GM12878 (cell line): ENCODE data around the gene GSE1.

ENCODE experiments used
- CHD4 ChIP-seq: fragments of 200-600 bp; sonication (generic); IDR thresholded peaks from 2 replicates; pipeline ENCODE4 v1.6.1; 2016; ENCODE audit warnings: mild to moderate bottlenecking
- CTCF ChIP-seq, 3 experiments: IDR thresholded peaks in 2 of 3; conservative IDR thresholded peaks in 1 of 3; 2 replicates each; pipeline ENCODE4 v1.5.1; 2011; ENCODE audit warnings: low read depth in 3 of 3, low read length in 3 of 3, mild to moderate bottlenecking in 3 of 3, control low read depth in 2 of 3, moderate library complexity in 2 of 3, inconsistent platforms in 1 of 3, mixed read lengths in 1 of 3; ENCODE audit not compliant: control insufficient read depth in 2 of 3, insufficient read depth in 1 of 3; ENCODE audit errors: extremely low read depth in 1 of 3
- JUND ChIP-seq: IDR thresholded peaks from 2 replicates; pipeline ENCODE4 v1.6.1; 2012; ENCODE audit warnings: low read depth, mild to moderate bottlenecking, low read length, improper control_type of control experiment, moderate library complexity
- KDM1A ChIP-seq: fragments of 200-600 bp; sonication (generic); IDR thresholded peaks from 2 replicates; pipeline ENCODE4 v1.6.1; 2016; ENCODE audit warnings: borderline replicate concordance
- NBN ChIP-seq: fragments of 450-650 bp; IDR thresholded peaks from 2 replicates; pipeline ENCODE4 v1.6.1; 2016
- NFIC ChIP-seq: IDR thresholded peaks from 2 replicates; pipeline ENCODE4 v1.6.1; 2012; ENCODE audit warnings: low read depth, mild to moderate bottlenecking, inconsistent platforms, low read length, moderate library complexity
- NRF1 ChIP-seq: conservative IDR thresholded peaks from 2 replicates; pipeline ENCODE4 v1.6.1; 2011; ENCODE audit warnings: mild to moderate bottlenecking, low read depth, low read length, improper control_type of control experiment
- POLR2A ChIP-seq: IDR thresholded peaks from 2 replicates; pipeline ENCODE4 v1.6.1; 2011; ENCODE audit warnings: low read depth, mild to moderate bottlenecking, low read length
- SREBF1 ChIP-seq: IDR thresholded peaks from 2 replicates; pipeline ENCODE4 v1.6.1; 2012; ENCODE audit warnings: mild to moderate bottlenecking, low read length
- SREBF2 ChIP-seq: IDR thresholded peaks from 2 replicates; pipeline ENCODE4 v1.6.1; 2012; ENCODE audit warnings: mild to moderate bottlenecking, low read length
- TAF1 ChIP-seq: IDR thresholded peaks from 2 replicates; pipeline ENCODE4 v1.6.1; 2011; ENCODE audit warnings: mild to moderate bottlenecking, low read depth, low read length, borderline replicate concordance
- USF1 ChIP-seq: IDR thresholded peaks from 2 replicates; pipeline ENCODE4 v1.6.1; 2011; ENCODE audit warnings: borderline replicate concordance, low read depth, mild to moderate bottlenecking, moderate library complexity, mixed read lengths, low read length; ENCODE audit not compliant: insufficient read depth; ENCODE audit errors: extremely low read length
- YBX1 ChIP-seq: fragments of 450-650 bp; IDR thresholded peaks from 2 replicates; pipeline ENCODE4 v1.6.1; 2016; ENCODE audit warnings: antibody characterized with exemption
- ZBTB11 ChIP-seq: fragments of 450-650 bp; formaldehyde crosslinking; IDR thresholded peaks from 2 replicates; pipeline ENCODE4 v1.5.0; 2022; ENCODE audit warnings: mild to moderate bottlenecking, missing genetic modification characterization

GRCh38 chr16:85601730-85602401, 11.3 kb upstream of the GSE1 start:
- TF ChIP-seq NRF1 (no peak), NBN (no peak), POLR2A (no peak), YBX1 (no peak), CHD4 (no peak), TAF1 (no peak), USF1 (no peak), NFIC (no peak), JUND (no peak), KDM1A (no peak), SREBF1 (no peak), ZBTB11 (no peak), SREBF2 (no peak), CTCF (IDR thresholded peaks at IDR 0.05 in 2 of 3, conservative IDR thresholded peaks at IDR 0.05 in 1 of 3; ENCODE audit: control insufficient read depth in 2 of 3, extremely low read depth in 1 of 3, insufficient read depth in 1 of 3, low read depth in 3 of 3, low read length in 3 of 3) (no peak)
